HG03039 (cell line): ENCODE results near the gene SULT2B1.
"Not testable (repeated sequence)": the region's sequence is repeated elsewhere in the genome, so short reads cannot be mapped to it uniquely, and the experiment has no call there.

Experiments
- ATAC-seq: cut with Tn5 transposase; IDR thresholded peaks from one replicate; pipeline ENCODE4 v1.9.1; 2021; ENCODE audit warnings: mild to moderate bottlenecking, moderate library complexity; ENCODE audit not compliant: unreplicated experiment

The SULT2B1 gene

GRCh38 chr19:48551437-48552302 is at the start of gene SULT2B1:
SULT2B1 (plus strand) TSS chr19:48552172; CDS start chr19:48552253, 81 bp downstream.
- no peak for ATAC-seq

DNA sequence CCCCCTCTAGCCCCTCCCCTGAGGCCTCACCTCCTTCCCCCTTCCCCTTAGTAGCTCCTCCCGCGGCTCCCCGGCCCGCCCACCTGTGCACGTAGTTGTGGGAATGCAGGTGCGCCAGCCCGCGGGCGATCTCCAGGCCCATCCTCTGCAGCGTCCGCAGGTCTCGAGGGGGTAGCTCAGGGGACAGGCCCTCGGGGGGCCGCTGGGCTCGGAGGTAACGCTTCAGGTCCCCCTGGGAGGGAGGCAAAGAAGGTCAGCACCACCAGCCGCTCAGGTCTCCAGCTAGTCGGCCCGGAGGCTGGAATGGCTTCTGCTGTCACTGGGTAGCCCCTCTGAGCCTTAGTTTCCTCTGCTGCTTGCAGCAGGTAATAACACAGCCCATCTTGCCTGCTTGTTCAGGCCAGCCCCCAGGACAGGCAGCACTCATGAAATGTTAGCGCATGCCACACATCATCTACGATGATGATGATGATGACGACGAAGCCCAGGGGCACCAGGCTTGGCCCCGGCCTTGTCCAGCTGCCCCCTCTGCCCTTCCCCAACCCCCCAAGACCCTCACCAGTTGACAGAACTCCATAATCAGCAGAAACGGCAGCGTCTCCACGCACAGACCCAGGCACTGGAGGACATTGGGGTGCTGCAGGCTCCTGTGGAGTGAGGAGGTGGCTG is 49.5 kb upstream of the SULT2B1 start:
- no peak for ATAC-seq

DNA sequence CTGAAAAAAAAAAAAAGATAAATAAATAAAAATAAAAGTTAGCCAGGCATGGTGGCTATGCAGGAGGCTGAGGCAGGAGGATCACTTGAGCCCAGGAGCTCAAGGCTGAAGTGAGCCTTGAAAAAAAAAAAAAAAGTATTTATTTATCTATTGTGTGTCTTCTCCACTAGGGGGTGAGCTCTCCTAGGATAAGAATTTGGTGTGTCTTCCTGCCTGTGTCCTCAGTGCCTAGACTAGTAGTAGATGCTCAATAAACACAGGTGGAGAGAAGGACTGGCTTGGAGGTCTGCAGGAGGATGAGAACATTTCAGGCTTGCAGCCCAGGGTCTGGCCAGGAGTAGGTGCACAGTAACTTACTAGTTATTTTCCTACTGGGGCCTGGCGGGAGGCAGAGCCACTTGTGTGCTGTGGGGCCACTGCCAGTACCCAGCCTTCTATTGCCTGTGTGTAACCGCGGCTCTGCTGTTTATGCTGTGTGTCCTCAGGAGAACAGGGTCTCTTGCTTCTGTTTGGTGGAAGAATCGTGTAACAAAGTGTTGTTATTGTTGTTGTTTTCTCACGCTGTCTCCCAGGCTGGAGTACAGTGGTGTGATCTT is 45.7 kb upstream of the SULT2B1 start:
- ATAC-seq, result no peak

GRCh38 chr19:48507911-48508439 is 44.0 kb upstream of the SULT2B1 start:
- no peak for ATAC-seq

DNA sequence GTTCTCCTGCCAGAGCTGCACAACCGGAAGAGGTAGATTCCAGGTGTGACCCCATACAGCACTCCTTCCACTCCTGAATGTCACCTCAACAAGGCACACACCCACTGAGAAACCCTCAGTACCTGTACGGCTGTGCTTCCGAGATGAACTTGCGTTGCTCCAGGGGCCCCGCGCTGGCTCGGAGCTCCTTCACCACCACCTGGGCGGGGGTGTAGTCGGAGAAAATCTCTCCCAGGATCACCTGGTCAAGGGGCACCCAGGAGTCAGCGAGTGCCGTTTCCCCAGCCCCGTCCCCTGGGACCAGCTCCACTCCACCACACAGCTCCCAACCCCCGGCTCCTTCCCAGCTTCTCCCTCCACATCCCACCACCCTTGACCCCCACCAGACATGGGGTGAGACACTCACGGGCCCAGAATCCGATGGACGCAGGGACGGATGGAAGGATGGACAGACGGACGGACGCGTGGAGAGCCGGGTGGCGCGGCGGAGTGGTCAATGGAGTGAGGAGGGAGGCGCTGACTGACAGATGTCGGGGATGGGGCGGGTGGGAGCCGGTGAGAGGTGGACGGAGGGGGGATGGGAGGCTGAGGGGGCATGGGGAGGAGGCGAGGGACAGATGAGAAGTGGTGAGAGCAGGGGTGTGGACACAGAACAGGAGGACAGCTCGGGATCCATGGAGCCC is 43.1 kb upstream of the SULT2B1 start:
- no peak for ATAC-seq

GRCh38 chr19:48509467-48510194 is 42.3 kb upstream of the SULT2B1 start:
- ATAC-seq, result no peak

DNA sequence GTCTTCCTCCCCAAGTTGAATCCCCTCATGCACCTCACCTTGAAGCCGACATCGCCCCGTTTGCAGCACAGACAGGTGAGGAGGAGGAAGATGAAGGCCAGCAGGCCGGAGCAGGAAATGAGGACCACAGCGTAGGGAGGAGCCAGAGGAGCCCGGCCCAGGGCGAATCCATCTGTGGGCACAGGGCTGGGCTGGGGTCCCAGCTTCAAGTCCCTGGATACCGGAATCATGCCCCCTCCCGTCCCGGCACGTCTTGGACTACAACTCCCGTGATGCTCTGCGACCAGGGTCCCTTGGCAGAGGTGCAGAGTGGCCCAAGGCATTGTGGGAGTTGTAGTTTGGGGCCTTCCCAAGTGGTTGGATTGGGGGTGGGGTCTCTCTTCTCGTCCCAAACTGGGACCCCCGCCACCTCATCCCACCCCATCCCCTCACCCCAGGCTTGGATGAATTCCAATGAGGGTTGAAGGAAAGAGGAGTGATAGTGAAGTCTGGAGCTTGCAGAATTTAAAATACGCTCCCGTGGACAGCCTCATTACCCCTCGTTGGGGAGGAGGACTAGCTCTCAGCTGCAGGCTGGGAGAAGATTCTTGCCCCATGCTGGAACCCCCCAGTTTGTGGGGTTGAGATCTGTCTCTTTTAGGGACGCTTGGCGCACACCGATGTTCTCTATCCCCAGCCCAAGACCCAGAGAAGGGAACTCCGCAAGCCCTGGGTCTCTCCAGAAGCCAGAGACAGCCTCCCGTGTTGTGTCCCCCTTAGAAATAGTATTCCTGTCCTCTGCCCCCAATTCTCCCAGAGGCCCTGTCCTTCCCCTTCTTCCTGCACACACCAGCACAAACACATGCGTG is 41.3 kb upstream of the SULT2B1 start:
- no peak for ATAC-seq

DNA sequence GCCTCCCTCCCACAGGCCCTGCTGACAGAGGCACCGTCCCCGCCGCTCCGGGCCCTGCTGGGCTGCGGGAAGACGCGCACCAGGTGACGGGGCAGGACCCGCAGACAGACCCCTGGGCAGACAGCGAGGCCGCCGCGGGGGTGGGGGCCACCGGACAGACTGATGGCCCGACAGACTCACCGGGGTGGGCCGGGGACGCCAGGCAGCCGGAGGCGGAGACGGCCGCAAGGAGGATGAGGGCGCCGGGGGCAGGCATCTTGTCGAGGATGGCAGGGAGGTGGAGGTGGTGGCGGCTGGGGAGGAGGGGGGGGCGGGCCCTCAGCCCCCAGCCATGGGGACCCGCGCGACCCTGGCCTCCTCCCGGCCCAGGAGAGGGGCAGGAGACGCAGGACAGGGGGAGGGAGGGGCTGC is 40.6 kb upstream of the SULT2B1 start:
- no peak for ATAC-seq

- no peak for ATAC-seq
Measured at GRCh38 chr19:48511800-48512503, 40.0 kb upstream of the SULT2B1 start, which contains the start of gene LMTK3. LMTK3 (minus strand) TSS chr19:48511835; CDS start chr19:48511576, 259 bp downstream.

DNA sequence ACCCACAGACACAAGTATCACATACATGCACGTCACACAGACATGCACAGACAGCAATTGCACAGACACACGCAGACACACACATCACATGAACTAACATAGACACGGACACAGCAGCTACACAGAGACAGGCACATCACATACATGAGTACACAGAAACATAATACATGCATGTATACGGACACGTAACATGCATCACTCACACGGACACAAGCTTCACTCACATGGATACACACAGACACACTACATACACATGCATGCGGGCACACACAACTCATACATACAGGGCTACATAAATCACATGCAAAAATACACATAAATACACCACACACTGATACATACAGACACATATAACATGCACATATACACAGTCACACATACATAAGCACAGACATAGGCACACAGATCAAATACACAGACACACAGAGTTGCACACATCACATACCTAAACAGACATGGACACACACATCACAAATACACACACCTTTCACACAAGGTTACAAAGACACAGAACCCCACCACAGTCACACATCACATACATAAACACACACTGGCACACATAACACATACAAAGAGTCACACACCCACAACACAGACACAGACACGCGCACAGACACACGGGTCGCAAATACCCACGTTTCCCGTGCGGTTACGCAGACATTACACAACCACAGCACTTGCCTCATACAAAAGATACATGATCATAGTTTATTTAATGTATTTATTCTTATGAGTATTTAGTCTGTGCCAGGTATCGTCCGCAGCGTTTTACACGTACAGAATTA is 39.3 kb upstream of the SULT2B1 start:
- no peak for ATAC-seq

DNA sequence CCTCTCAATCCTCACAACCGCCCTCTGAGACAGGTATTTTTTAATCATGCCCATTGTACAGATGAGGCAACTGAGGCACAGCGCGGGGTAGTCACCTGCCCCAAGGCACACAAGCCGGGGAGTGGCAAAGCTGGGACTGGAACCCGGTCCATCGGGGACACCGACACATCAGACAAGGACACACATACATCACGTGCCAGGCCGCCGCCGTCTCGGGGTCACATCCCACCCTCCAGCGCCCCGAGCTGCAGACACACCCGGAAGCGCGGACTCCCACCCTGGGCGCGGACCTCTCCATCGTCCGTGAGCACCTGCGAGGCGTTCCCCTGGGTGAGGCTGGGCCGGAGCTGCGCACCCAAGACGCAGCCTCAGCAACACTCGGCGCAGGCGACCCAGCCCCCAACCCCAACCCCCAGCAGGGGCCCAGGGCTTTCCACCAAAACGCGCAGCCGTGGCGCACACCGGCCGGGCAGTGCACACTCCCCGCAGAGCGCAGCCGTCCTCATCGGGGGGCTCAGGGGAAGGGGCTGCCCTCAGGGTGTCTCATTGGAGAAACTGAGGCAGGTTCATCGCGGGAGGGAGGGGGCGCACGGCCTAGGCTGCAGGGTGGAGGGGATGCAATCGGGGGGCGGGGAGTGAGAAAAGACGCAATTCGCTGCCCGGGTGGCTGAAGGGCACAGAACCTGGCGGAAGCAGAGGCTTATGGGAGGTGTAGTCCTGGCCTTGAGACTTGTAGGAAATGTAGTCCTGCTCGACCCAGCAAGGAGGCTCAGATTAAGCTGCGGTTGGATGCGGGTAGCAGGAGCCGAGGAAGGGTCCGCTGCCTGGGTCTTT is 38.5 kb upstream of the SULT2B1 start:
- ATAC-seq, result no peak

GRCh38 chr19:48514123-48514458 is 37.9 kb upstream of the SULT2B1 start:
- ATAC-seq, result no peak

GRCh38 chr19:48516536-48516935 is 35.4 kb upstream of the SULT2B1 start:
- no peak for ATAC-seq

DNA sequence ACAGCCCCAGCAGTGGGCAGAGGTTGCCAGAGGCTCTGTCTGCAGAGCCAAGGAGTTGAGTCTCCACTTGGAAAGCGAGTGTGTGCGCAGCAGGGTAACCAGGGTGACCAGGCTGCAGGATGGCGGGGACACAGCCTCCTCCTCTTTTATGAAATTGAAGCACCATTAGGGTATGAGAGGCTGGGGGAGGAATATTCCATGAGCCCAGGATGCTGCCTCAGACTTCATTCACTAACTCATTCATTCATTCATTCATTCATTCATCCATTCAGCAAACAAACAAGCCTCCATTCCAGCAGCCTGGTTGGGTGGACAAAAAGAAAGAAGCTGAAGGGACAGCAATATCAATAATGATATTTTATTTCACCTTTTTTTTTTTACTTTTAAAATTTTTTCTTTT is 33.8 kb upstream of the SULT2B1 start:
- ATAC-seq, result no peak

DNA sequence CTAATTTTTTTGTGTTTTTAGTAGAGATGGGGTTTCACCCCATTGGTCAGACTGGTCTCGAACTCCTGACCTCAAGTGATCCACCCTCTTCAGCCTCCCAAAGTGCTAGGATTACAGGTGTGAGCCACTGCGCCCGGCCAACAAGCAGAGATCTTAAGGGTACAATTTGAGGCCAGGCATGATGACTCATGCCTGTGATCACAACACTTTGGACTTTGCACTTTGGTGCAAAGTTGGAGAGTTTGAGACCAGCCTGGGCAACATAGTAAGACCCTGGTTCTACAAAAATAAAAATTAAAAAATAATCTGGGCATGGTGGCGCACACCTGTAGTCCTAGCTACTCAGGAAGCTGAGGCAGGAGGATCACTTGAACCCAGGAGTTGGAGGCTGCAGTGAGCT is 32.5 kb upstream of the SULT2B1 start:
- ATAC-seq, result not testable (repeated sequence)

DNA sequence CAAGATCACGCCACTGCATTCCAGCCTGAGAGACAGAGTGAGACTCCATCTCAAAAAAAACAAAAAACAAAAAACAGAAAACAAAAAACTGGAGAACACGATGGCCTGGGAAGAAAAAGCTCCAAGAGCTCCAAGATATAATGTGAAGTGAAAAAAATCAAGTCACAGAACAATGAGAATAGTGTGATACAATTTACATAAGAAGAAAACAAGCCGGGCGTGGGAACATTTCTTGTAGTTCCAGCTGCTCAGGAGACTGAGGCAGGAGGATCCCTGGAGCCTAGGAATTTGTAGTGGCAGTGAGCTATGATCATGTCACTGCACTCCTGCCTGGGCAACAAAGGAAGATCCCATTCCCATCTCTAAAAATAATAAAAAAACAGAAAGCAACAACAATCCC is 31.8 kb upstream of the SULT2B1 start:
- no peak for ATAC-seq

GRCh38 chr19:48524221-48524620 is 27.8 kb upstream of the SULT2B1 start:
- no peak for ATAC-seq
